C1 segment of cervical spinal cord (tissue), 14 donors: ENCODE data around the gene RAET1E.
"Not testable (repeated sequence)": the region's sequence is repeated elsewhere in the genome, so short reads cannot be mapped to it uniquely, and the experiment has no call there.

Source experiments
- DNase-seq, 14 donors: peaks; one replicate each; lab custom pipeline; 2025; lab: John Stamatoyannopoulos, UW

RAET1E gene

GRCh38 chr6:149909701-149910470 is 12.0 kb upstream of the RAET1E start:
- DNase-seq = no peak

- not testable (repeated sequence) for DNase-seq
Measured at GRCh38 chr6:149908480-149908879, 10.6 kb upstream of the RAET1E start.

GRCh38 chr6:149907317-149907716 is 9.4 kb upstream of the RAET1E start:
- DNase-seq = no peak

GRCh38 chr6:149906405-149906804 is 8.5 kb upstream of the RAET1E start:
- DNase-seq = no peak

DNA sequence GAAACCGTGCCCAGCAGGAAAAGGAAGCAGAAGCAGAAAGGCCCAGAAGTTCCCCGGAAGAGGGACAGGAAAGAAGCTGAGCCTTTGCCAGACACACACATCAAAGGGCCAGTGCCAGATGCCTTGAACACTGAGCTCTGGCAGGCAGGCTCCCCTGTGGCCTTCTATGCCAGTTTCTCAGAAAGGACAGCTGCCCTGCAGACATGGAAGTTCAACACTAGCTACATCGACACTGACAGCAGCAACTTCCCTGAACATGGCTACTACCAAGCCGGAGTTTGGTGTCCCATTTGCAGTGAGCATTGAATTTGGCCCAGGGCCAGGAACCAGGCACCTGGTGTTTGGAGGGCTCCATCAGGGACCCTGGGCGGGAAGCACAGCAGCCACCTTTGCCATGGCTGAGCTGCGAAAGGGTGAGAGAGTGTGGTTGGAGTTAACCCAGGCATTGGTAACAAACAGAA is 8.0 kb upstream of the RAET1E start:
- DNase-seq = no peak

DNA sequence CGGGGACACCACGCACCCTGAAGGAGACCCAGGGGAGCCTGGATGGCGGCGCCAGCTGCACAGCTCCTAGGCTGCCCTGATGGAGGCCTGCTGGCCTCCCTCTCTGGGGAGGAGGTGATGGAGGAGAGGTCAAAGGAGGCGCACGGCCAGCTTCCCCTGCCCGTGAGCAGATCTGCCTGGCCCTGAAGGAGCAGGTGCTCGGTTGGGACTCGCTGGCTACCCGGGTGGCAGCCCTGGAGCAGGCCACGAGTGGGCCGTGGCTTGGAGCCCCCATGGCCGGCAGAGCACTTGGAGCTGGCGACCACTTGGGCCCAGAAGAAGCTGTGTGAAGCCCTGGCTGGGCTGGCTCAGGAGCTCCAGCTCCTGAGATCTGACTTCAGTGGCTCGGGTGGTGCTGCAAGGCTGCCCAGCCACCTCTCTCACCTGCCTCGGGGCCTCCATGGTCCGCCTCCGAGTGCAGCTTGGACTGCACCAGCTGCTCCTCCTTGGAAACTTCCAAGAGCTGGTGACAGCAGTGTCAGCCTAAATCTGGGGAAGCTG is 7.5 kb upstream of the RAET1E start:
- no peak for DNase-seq

- no peak for DNase-seq
Measured at GRCh38 chr6:149904661-149905370, 6.9 kb upstream of the RAET1E start.

DNA sequence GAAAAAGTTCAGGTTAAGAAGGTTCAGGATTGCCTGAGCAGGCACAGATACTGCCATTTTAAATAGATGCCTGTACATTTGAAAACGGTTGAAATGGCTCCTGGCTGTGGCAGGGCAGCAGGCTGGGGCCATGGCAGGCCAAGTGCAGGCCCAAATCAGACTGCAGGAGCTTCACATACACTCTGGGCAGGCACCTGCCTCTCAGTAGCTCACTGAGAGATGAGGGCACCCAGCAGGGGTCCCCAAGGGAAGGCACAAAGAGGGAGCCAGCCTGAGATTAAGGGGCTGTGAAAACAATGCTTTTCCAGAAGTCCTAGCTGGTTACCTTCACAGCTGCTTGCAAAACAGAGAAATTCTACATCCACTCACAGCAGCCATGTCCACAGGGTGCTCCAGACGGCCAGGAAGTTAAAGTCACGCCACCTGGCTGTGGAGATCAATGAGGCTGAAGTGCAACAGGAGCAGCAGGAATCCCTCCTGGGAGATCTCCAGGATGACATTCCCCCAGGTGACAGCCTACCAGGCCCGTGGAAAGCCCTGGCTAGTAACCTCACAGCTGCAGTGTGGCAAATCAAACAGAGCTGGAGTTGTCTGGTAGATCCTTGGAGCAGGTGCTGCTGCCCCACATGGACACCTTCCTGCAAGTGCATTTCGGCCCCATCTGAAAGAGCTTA is 6.2 kb upstream of the RAET1E start:
- no peak for DNase-seq

DNA sequence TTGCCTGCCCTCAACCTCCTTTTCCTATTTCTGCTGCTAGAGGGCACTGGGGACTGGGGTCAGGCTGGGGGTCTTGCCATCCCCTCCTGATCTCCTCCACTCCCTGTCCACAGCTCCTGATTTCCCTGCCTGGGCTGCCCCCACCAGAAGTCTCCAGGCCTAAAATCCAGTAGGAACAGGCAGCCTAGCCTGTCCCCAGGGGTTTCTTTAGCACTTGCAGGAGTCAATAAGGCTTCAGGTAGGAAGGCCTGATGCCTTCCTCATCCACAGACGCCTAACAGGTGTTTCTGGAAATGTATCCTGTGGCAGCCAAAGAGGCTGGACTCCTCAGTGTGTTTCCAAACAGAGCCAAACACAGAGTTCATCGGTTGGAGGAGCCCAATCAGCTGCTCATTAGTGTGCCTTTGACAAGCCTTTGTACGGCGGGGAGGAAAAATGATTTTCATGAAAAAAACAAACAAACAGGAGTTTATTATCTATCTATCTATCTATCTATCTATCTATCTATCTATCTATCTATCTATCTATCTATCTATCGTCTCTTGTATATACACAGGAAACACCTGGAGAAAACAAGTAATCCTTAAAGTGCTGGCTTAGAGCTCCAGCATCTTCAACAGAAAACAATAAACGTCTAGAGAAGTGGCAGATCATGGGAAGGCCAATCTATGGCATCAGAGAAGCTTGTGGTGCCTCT is 3.7 kb upstream of the RAET1E start:
- DNase-seq = no peak

GRCh38 chr6:149900620-149901443 is 2.9 kb upstream of the RAET1E start:
- DNase-seq = no peak

DNA sequence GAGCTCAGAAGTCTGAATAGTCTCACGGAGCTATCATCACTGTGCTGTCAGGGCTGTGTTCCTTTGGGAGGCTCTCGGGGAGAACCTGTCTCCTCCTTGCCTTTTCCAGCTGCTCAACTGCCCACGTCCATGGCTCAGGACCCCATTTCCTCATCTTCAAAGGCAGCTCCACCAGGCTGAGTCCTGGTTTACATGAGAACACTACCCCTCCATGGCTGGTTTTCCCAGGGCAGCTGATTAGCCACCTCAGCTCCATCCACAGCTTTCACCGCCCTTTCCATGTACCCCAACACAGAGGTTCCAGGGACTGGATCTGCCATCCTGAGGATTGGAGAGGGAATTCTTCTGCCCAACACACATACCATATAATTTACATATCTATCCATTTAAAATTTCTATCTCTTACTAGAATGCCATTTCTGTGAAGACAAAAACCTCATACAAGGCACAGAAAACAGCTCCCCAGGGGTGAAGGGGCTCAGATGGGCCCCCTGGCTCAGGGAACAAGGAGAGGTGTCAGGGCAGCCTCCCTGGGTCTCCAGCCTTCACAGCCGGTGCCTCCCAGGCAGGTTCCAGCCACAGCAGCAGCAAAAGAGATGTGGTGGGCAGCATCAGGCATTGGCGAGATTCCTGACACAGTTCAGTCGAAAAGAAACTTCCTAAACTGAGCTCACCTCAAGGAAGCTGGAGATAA is 2.2 kb upstream of the RAET1E start:
- DNase-seq = no peak

GRCh38 chr6:149899486-149899885 is 1.6 kb upstream of the RAET1E start:
- no peak for DNase-seq

- no peak for DNase-seq
Measured at GRCh38 chr6:149898966-149899365, 1.1 kb upstream of the RAET1E start.

DNA sequence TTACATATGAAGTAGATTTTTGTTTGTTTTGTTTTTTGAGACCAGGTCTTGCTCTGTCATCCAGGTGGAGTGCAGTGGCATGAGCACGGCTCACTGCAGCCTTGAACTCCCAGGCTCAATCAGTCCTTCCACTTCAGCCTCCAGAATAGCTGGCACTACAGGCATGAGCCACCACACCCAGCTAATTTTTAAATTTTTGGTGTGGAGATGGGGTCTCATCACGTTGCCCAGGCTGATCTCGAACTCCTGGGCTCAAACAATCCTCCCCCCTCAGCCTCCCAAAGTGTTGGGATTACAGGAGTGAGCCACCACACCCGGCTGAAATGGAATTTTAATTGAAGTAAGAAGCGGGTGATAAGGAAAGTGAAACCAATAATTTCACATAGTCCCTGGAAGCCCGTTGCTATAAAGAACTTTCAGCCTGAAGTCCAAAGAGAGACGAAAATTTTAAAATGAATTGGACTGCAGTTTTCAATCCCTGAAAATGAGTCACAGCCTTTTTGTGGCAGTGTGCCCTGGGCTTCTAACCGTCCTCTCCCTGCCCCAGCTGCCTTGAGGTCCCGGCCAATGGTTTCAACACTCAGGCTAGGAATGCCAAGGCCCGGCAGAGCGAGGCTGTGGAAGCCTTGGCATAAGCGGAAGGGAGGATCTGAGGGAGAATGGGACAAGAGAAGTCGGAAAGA is 757 bp downstream of the RAET1E start:
- DNase-seq = peak in 10 of 14 donors; percentile 12 to 71 (median 22)

DNA sequence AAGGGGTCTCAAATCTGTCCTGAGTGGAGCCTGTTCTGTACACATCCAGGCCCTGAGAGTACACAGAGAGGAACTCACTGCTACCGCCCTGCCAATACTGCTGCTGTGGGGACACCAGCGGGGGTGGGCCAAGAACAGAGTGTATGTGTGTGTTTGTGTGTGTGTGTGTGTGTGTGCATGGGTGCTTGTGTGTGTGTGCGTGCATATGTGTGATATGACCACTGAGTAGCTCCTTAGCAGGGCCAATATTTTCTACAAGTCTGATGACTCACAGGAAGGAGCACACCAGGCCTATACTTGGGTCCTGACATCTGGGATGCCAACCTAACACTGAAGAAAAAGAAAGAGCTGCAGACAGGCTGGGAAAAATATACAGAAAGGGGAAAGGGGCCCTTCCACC is 1.4 kb downstream of the RAET1E start:
- no peak for DNase-seq

DNA sequence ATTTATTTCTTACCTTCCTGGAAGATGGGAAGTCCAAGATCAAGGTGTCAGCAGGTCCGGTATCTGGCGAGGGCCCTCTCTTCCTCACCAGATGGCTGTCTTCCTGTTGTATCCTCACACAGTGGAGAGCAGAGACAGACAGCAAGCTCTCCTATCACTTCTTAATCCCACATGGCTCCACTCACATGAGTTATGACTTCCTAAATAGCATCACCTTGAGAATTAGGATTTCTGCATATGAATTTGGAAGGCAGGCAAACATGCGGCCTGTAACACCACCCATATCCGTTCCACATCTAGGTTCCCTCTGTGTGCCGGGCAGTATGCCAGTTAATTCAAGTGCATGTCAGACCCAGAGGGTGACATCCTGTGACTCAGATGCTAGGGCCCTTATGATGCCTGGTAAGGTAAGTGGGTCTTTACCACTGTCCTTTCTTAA is 2.1 kb downstream of the RAET1E start:
- DNase-seq = peak in 1 of 14 donors; percentile 32

DNA sequence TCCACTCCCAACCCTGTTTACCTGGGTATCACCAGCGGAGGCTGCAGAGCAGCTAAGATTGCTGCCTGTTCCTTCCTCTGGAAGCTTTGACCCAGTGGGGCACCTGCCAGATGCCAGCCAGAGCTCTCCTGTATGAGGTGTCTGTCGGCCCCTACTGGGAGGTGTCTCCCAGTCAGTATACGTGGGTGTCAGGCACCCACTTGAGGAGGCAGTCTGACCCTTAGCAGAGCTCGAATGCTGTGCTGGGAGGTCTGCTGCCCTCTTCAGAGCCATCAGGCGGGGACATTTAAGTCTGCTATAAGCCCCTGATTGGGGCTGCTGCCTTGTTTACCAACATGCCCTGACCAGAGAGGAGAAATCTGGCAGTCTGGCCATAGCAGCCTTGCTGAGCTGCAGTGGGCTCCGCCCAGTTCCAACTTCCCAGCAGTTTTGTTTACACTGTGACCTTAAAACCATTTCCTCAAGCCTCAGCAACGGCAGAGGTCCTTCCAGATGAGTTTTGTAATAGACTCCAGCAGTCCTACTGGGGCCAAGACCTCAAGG is 2.8 kb downstream of the RAET1E start:
- peak in 1 of 14 donors; percentile 24 for DNase-seq

DNA sequence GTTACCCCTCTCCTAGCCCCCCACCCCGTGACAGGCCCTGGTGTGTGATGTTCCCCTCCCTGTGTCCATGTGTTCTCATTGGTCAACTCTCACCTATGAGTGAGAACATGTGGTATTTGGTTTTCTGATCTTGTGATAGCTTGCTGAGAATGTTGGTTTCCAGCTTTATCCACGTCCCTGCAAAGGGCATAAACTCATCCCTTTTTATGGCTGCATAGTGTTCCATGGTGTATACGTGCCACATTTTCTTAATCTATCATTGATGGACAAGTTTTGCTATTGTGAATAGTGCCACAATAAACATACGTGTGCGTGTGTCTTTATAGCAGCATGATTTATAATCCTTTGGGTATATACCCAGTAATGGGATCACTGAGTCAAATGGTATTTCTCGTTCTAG is 6.0 kb downstream of the RAET1E start:
- DNase-seq = not testable (repeated sequence)

GRCh38 chr6:149891259-149891658 is 6.7 kb downstream of the RAET1E start:
- no peak for DNase-seq
